Neural crest cell (in vitro differentiated cells): ENCODE results near the gene SNAPC4. TPM values are rescaled to one million over a fixed set of nuclear protein-coding genes. Genes with fewer than 3 reads are reported as not detected.
A peak's percentile ranks its signal among the peaks of the same experiment; 100 is the strongest.

Experiments used
- DNase-seq: peaks from one replicate; pipeline ENCODE4 v3.0.0; 2021; ENCODE audit warnings: low read depth, mixed read lengths, low spot score
- H3K27ac Mint-ChIP-seq: one replicate; pipeline ENCODE4 v1.8.0; 2021; ENCODE audit warnings: mild to moderate bottlenecking, mixed read lengths; ENCODE audit not compliant: unreplicated experiment
- H3K27me3 Mint-ChIP-seq: 2 replicates; pipeline ENCODE4 v1.8.0; 2021; ENCODE audit warnings: low read depth, mild to moderate bottlenecking, mixed read lengths
- H3K36me3 Mint-ChIP-seq: 2 replicates; pipeline ENCODE4 v1.8.0; 2021; ENCODE audit warnings: low read depth, mild to moderate bottlenecking, mixed read lengths
- H3K4me1 Mint-ChIP-seq: 2 replicates; pipeline ENCODE4 v1.8.0; 2021; ENCODE audit warnings: mixed read lengths
- H3K4me3 Mint-ChIP-seq: one replicate; pipeline ENCODE4 v1.8.0; 2021; ENCODE audit warnings: mild to moderate bottlenecking, mixed read lengths
- H3K9me3 Mint-ChIP-seq: 2 replicates; pipeline ENCODE4 v1.8.0; 2021; ENCODE audit warnings: mixed read lengths
- CTCF ChIP-seq: fragments of 200-600 bp; sonication (generic); conservative IDR thresholded peaks from 2 replicates; pipeline ENCODE4 v1.5.0; 2021; ENCODE audit warnings: antibody characterized with exemption, mild to moderate bottlenecking
- total RNA-seq: library from RNA; stranded (reverse); gene quantifications from 2 replicates; pipeline ENCODE4 v1.2.1, GENCODE V29; 2021

SNAPC4 gene
- total RNA-seq, 1 donor from 2014 or later: 19.0 TPM

DNA sequence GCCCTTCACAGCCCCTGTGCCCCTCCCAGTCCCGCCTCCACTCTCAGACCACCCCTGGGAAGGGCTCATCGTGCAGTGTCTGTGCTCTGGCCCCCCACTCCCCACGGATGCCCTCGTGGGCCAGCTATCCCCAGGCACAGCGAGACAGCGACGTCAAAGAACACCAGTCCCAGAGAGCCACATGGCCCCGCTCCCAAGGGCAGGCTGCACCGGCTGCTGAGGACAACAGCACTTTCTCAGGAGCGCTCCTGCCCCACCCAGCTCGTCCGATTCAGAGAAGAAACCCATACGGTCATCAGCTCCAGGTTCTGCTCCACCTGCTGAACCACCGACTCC is 4.8 kb upstream of the SNAPC4 start:
- Mint-ChIP-seq H3K4me3 (peak overlapping the region; percentile 42), H3K36me3 (peaks cover 7% of the 10 kb centered on the region), H3K9me3 (no peaks in the 10 kb centered on the region), H3K27me3 (no peaks in the 10 kb centered on the region), H3K27ac (peak overlapping the region; percentile 88), H3K4me1 (peaks cover 16% of the 10 kb centered on the region)
- DNase-seq: no peak
- TF ChIP-seq CTCF: no peak

DNA sequence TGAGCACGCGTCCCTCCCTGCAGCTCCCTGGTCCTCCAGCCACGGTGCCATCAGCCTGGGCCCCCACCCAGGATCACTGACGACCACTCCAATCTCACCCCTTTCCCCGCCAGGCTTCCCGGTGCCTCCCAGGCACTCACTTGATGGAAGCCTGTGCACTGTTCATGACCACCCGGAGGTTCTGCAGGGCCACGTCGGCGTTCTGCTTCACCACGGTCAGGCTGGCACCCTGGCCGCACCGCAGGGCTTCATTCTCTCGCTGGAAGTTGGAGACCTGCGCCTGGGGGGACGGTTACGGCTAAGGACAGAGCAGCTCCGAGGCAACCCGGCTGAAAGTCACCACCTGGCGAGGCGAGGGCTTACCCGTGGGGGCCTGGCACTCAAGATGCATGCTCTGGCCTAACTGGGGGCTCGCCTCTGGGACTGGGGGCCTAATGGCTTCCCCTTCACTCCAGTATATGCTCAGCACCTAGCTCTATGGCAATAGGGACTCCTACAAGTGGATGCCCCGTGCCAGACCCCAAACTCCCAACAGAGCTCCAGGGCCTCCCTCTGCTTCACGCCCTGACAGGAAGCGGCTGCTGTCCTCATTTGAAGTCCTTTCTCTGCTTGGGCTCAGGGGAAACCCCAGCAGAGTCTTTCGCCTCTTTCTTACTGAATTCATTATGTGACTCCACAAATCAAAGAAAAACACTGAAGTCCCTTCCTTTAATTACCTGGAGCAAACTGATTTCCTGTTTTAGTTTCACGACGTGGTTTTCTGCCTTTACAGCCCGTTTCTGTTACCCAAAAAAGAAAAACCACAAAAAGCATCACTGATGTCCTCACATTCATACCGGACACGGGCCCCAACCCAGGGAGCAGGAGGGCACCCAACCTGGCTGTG is 4.2 kb upstream of the SNAPC4 start:
- H3K36me3 Mint-ChIP-seq: peaks cover 7% of the 10 kb centered on the region
- TF ChIP-seq CTCF: no peak
- no peaks in the 10 kb centered on the region for H3K9me3 Mint-ChIP-seq
- H3K27me3 Mint-ChIP-seq: no peaks in the 10 kb centered on the region
- H3K4me3 Mint-ChIP-seq: peak overlapping the region; percentile 42
- H3K4me1 Mint-ChIP-seq: peaks cover 11% of the 10 kb centered on the region
- DNase-seq: no peak
- no peak overlapping the region for H3K27ac Mint-ChIP-seq

GRCh38 chr9:136403538-136403914 is 3.6 kb upstream of the SNAPC4 start:
- no peak for DNase-seq
- H3K27ac Mint-ChIP-seq: no peak overlapping the region
- H3K36me3 Mint-ChIP-seq: peaks cover 3% of the 10 kb centered on the region
- no peaks in the 10 kb centered on the region for H3K9me3 Mint-ChIP-seq
- H3K4me1 Mint-ChIP-seq: peaks cover 11% of the 10 kb centered on the region
- no peaks in the 10 kb centered on the region for H3K27me3 Mint-ChIP-seq
- no peak overlapping the region for H3K4me3 Mint-ChIP-seq
- TF ChIP-seq CTCF: no peak

GRCh38 chr9:136402067-136402466 is 2.1 kb upstream of the SNAPC4 start:
- Mint-ChIP-seq H3K36me3 (no peaks in the 10 kb centered on the region), H3K27me3 (no peaks in the 10 kb centered on the region), H3K4me1 (peaks cover 8% of the 10 kb centered on the region), H3K27ac (no peak overlapping the region), H3K4me3 (peak overlapping the region; percentile 72), H3K9me3 (no peaks in the 10 kb centered on the region)
- DNase-seq: no peak
- no peak for TF ChIP-seq CTCF

GRCh38 chr9:136401173-136401922 is 1.4 kb upstream of the SNAPC4 start:
- peak overlapping the region; percentile 73 for H3K27ac Mint-ChIP-seq
- no peak for DNase-seq
- H3K4me1 Mint-ChIP-seq: peaks cover 8% of the 10 kb centered on the region
- H3K27me3 Mint-ChIP-seq: no peaks in the 10 kb centered on the region
- H3K9me3 Mint-ChIP-seq: no peaks in the 10 kb centered on the region
- H3K36me3 Mint-ChIP-seq: no peaks in the 10 kb centered on the region
- no peak for TF ChIP-seq CTCF
- peak overlapping the region; percentile 72 for H3K4me3 Mint-ChIP-seq
